HepG2 (cell line): Measurements from ENCODE around the gene GLUL. TPM values are rescaled to one million over a fixed set of nuclear protein-coding genes. Genes with fewer than 3 reads are reported as not detected.

ENCODE experiments used
- ATAC-seq: fragments of 200-7000 bp; cut with Tn5 transposase; 3 replicates; pipeline ENCODE4 v1.9.1; 2020; ENCODE audit warnings: mild to moderate bottlenecking, moderate library complexity
- BruUV-seq: library from RNA; stranded (reverse); fragments of 400-500 nt; replicated peaks from 2 replicates; lab custom pipeline; 2021; lab: Mats Ljungman, UMichigan
- CTCF ChIA-PET: fragments of 300-600 bp; formaldehyde crosslinking; extraction: SDS; loops from one replicate; lab custom pipeline; 2021; ENCODE audit warnings: low total read pairs, inconsistent platforms, low intra/inter-chr PET ratio; lab: Yijun Ruan, JAX
- POLR2A ChIA-PET: fragments of 350-600 bp; sonication (Branson Sonifier 250); formaldehyde crosslinking; loops from one replicate; lab custom pipeline; 2020; ENCODE audit warnings: antibody characterized with exemption, inconsistent platforms; lab: Yijun Ruan, JAX
- DNase-seq: peaks from one replicate; pipeline ENCODE4 v3.0.0-alpha.2; 2015; ENCODE audit warnings: low spot score
- FAIRE-seq: peaks from 3 replicates; lab custom pipeline; 2011; peaks lifted over from hg19 to GRCh38; lab: Jason Lieb, UNC
- H2AFZ ChIP-seq: one replicate; pipeline ENCODE4 v1.6.1; 2011; ENCODE audit warnings: low read length, inconsistent platforms
- H3K27ac ChIP-seq: fragments of 300-600 bp; 3 replicates; pipeline ENCODE4 v1.8.0; 2011; ENCODE audit warnings: mixed run types, mild to moderate bottlenecking, mixed read lengths, low read length, inconsistent platforms; ENCODE audit not compliant: insufficient read depth; ENCODE audit errors: extremely low read length
- H3K27me3 ChIP-seq, 2 experiments: fragments of 200-600 bp in 1 of 2; 2 replicates in 1 of 2; 3 replicates in 1 of 2; pipeline versions ENCODE4 v1.6.0 to v1.8.0; 2011; ENCODE audit warnings: low read length in 2 of 2, mild to moderate bottlenecking in 2 of 2, moderate library complexity in 2 of 2, inconsistent platforms in 1 of 2; ENCODE audit not compliant: insufficient read depth in 2 of 2, control insufficient read depth in 1 of 2
- H3K36me3 ChIP-seq, 2 experiments: fragments of 200-600 bp in 1 of 2; replicated peaks in 1 of 2; 2 replicates in 1 of 2; 3 replicates in 1 of 2; pipeline versions ENCODE4 v1.5.1 to v1.8.0; 2011; ENCODE audit warnings: low read length in 2 of 2, inconsistent platforms in 1 of 2; ENCODE audit not compliant: insufficient read depth in 2 of 2, control insufficient read depth in 1 of 2
- H3K4me1 ChIP-seq: 2 replicates; pipeline ENCODE4 v1.5.1; 2012; ENCODE audit warnings: low read length, inconsistent platforms; ENCODE audit not compliant: insufficient read depth
- H3K4me2 ChIP-seq: 2 replicates; pipeline ENCODE4 v1.6.0; 2011; ENCODE audit warnings: low read depth, low read length, inconsistent platforms
- H3K4me3 ChIP-seq, 3 experiments: fragments of 200-600 bp in 1 of 3; sonication (generic), shearing (Covaris generic) in 1 of 3; replicated peaks in 1 of 3; 2 replicates each; pipeline ENCODE4 v1.5.1; 2011 to 2016; ENCODE audit warnings: low read length in 3 of 3, inconsistent platforms in 2 of 3, low read depth in 2 of 3, mild to moderate bottlenecking in 2 of 3, control low read depth in 1 of 3, mixed read lengths in 1 of 3; ENCODE audit not compliant: insufficient read depth in 1 of 3
- H3K79me2 ChIP-seq: one replicate; pipeline ENCODE4 v1.6.1; 2011; ENCODE audit warnings: low read length, inconsistent platforms; ENCODE audit not compliant: insufficient read depth
- H3K9ac ChIP-seq: 2 replicates; pipeline ENCODE4 v1.6.0; 2011; ENCODE audit warnings: mild to moderate bottlenecking, low read depth, low read length, inconsistent platforms; ENCODE audit not compliant: insufficient read depth
- H3K9me3 ChIP-seq: 2 replicates; pipeline ENCODE4 v1.5.1; 2012; ENCODE audit warnings: mild to moderate bottlenecking, low read length
- H4K20me1 ChIP-seq: 2 replicates; pipeline ENCODE4 v1.6.0; 2011; ENCODE audit warnings: inconsistent platforms, mild to moderate bottlenecking, low read length, moderate library complexity; ENCODE audit not compliant: insufficient read depth
- RARG ChIP-seq: sonication (generic); formaldehyde crosslinking; IDR thresholded peaks from 2 replicates; pipeline ENCODE4 v1.4.0; 2020; ENCODE audit warnings: low read depth, mild to moderate bottlenecking, missing genetic modification reagents
- STAG1 ChIP-seq: sonication (generic); formaldehyde crosslinking; IDR thresholded peaks from 2 replicates; pipeline ENCODE4 v1.4.0; 2020; ENCODE audit warnings: missing genetic modification reagents
- TBX2 ChIP-seq: sonication (generic); formaldehyde crosslinking; IDR thresholded peaks from 2 replicates; pipeline ENCODE4 v1.5.0; 2020; ENCODE audit warnings: missing genetic modification reagents, mild to moderate bottlenecking, borderline replicate concordance
- TOE1 ChIP-seq: sonication (generic); formaldehyde crosslinking; IDR thresholded peaks from 2 replicates; pipeline ENCODE4 v1.4.0; 2020; ENCODE audit warnings: mild to moderate bottlenecking, missing genetic modification reagents
- ZNF263 ChIP-seq: sonication (generic); formaldehyde crosslinking; IDR thresholded peaks from 2 replicates; pipeline ENCODE4 v1.4.0; 2020; ENCODE audit warnings: missing genetic modification reagents
- ZNF547 ChIP-seq: sonication (generic); formaldehyde crosslinking; IDR thresholded peaks from 2 replicates; pipeline ENCODE4 v1.5.1; 2020; ENCODE audit warnings: mild to moderate bottlenecking, missing genetic modification reagents
- ZNF557 ChIP-seq: sonication (generic); formaldehyde crosslinking; IDR thresholded peaks from 2 replicates; pipeline ENCODE4 v1.4.0; 2020; ENCODE audit warnings: missing genetic modification reagents
- ZNF614 ChIP-seq: IDR thresholded peaks from 2 replicates; pipeline ENCODE4 v1.6.1; 2018; ENCODE audit warnings: missing biosample characterization, missing genetic modification reagents, inconsistent platforms, borderline replicate concordance
- ZNF703 ChIP-seq: sonication (generic); formaldehyde crosslinking; IDR thresholded peaks from 2 replicates; pipeline ENCODE4 v1.5.1; 2020; ENCODE audit warnings: missing genetic modification reagents, mild to moderate bottlenecking, moderate library complexity, borderline replicate concordance
- ZNF781 ChIP-seq: sonication (generic); formaldehyde crosslinking; IDR thresholded peaks from 2 replicates; pipeline ENCODE4 v1.5.1; 2020; ENCODE audit warnings: borderline replicate concordance, mild to moderate bottlenecking, missing genetic modification reagents; ENCODE audit errors: not compliant biosample characterization
- WGBS: methylation state at CpG from one replicate; pipeline ENCODE4 v1.1.6; 2017; ENCODE audit warnings: low lambda C conversion rate; 5-methylcytosine and 5-hydroxymethylcytosine counted together
- in situ Hi-C: cut with HindIII; loops from 2 replicates; pipeline ENCODE4 v1.10.0; 2017; ENCODE audit warnings: low pct_unique_long_range_greater_than_20kb; ENCODE audit not compliant: extremely low pct_ligation_motif_present
- intact Hi-C: fragments of 100-400 bp; cut with micrococcal nuclease; formaldehyde crosslinking; loops from one replicate; pipeline ENCODE4 v1.10.0; 2022; ENCODE audit not compliant: unreplicated experiment
- polyA plus RNA-seq, 8 experiments: library from polyadenylated mRNA; depleted of rRNA in 3 of 8; stranded (reverse) in 7 of 8; unstranded in 1 of 8; fragments of >200 nt; fragmentation: Illumina TruSeq in 4 of 8; extraction: Trizol in 4 of 8; gene quantifications; 2 replicates each; pipeline versions ENCODE4 v1.2.1 to v1.2.3, GENCODE V29; 2011 to 2016; ENCODE audit warnings: low read depth in 4 of 8, missing spikeins in 1 of 8, mixed read lengths in 1 of 8; ENCODE audit not compliant: insufficient read depth in 1 of 8
- total RNA-seq, 5 experiments: library from RNA; depleted of rRNA; stranded (reverse); fragments of >200 nt; fragmentation: Illumina TruSeq; extraction: Trizol; gene quantifications; 2 replicates each; pipeline ENCODE4 v1.2.3, GENCODE V29; 2016; ENCODE audit warnings: low read depth in 1 of 5

Gene GLUL
- total and polyA plus RNA-seq, 2 of the 13 experiments (the other 11 are each of a cell fraction or from before 2014, with no cell fraction given): 423 to 827 TPM

GRCh38 chr1:182413969-182414368, 22.4 kb upstream of the GLUL start:
- no TSS peak for BruUV-seq

DNA sequence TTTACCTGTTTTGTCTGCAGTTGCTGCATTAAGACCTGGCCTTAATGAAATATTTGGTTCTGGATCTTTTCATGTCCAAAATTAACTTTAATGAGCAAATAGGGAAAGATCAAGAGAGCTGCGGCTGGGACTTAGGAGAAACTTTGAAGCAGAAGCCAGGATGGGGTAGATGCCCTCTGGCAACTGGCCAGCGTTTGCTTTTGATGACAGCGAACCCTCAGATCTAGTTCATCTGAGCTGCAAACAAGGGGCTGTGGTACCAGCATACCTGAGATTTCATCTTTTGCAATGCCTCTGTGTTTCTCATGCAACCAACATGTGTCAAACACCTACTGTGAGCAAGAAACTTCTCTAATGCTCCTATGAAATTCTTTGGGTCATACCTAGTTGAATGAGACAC, 21.9 kb upstream of the GLUL start:
- in situ Hi-C loops (no loop called here), intact Hi-C loops (no loop called here)
- Histone ChIP-seq H3K4me3 (no peak overlapping the region), H3K9me3 (no peaks in the 10 kb centered on the region), H3K4me1 (peaks cover 7% of the 10 kb centered on the region), H2AFZ (no peak overlapping the region), H3K79me2 (no peaks in the 10 kb centered on the region), H3K27me3 (peaks cover 0 to 5% of the 10 kb centered on the region in 2 experiments; a peak in 1 of 5 replicates), H3K4me2 (no peak overlapping the region), H3K27ac (no peak overlapping the region), H3K36me3 (no peaks in the 10 kb centered on the region), H3K9ac (no peak overlapping the region), H4K20me1 (no peaks in the 10 kb centered on the region)
- ChIA-PET POLR2A (no interaction called here), CTCF (no interaction called here)
- no TSS peak for BruUV-seq
- FAIRE-seq: no peak
- TF ChIP-seq ZNF263 (CRISPR knock-in tag) (no peak), ZNF781 (CRISPR knock-in tag) (no peak), ZNF703 (CRISPR knock-in tag) (no peak), ZNF547 (CRISPR knock-in tag) (no peak)
- WGBS: 7% methylated on average over 1 of the region's 3 CpGs
- DNase-seq: no peak
- ATAC-seq: no peak

More at GRCh38 chr1:182413969-182414368, 22.4 kb upstream of the GLUL start:
- ATAC-seq (no peak), FAIRE-seq (no peak), DNase-seq (no peak)
- Histone ChIP-seq H3K4me2 (no peak overlapping the region), H3K27ac (no peak overlapping the region), H3K36me3 (no peaks in the 10 kb centered on the region), H3K9me3 (no peaks in the 10 kb centered on the region), H3K9ac (no peak overlapping the region), H3K4me3 (no peak overlapping the region), H3K27me3 (peaks cover 0 to 5% of the 10 kb centered on the region in 2 experiments; a peak in 1 of 5 replicates), H4K20me1 (no peaks in the 10 kb centered on the region), H3K79me2 (no peaks in the 10 kb centered on the region), H3K4me1 (peaks cover 2% of the 10 kb centered on the region), H2AFZ (no peak overlapping the region)
- POLR2A ChIA-PET: no interaction called here
- intact Hi-C loops (no loop called here), in situ Hi-C loops (no loop called here)
- WGBS: 41% methylated on average over 6 of the region's 6 CpGs
- TF ChIP-seq TBX2: no peak
- TF ChIP-seq STAG1 (CRISPR knock-in tag): no peak
- TF ChIP-seq ZNF557 (CRISPR knock-in tag): no peak
- TF ChIP-seq ZNF614 (CRISPR knock-in tag): no peak
- TF ChIP-seq TOE1: no peak
- TF ChIP-seq RARG (CRISPR knock-in tag): no peak
- CTCF ChIA-PET: no interaction called here
